ENCODE data around the gene MASP2. TPM values are rescaled to one million over a fixed set of nuclear protein-coding genes. Genes with fewer than 3 reads are reported as not detected.

Gene MASP2
- total and polyA plus RNA-seq, 12 donors = 0.07 TPM; not detected in 11

DNA sequence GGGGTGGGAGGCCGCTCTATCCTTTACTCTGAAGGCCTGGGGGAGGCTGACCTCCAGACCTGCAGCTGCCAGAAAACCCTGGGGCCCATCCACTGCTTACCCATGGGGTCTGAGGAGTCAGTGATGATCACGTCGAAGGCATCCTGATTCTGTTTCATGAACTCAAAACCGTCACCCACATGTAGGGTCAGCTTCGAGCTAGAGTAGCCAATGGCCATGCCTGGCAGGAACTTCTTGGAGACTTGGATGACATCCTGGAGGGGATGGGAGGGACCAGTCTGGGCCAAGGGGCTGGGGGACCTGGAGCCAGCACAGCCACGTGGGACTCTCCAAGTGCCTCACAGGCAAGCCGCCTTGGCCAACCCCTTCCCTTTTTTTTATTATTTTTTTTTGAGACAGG lies 9.5 kb upstream of the MASP2 start:
- Histone ChIP-seq H3K27ac (no peak overlapping the region), H3K4me3 (no peak overlapping the region), H3K27me3 (no peaks in the 10 kb centered on the region), H3K36me3 (replicated peaks in 1 of 2) (peaks cover 0 to 23% of the 10 kb centered on the region in 2 donors), H3K9me3 (replicated peaks in 1 of 3) (no peaks in the 10 kb centered on the region), H3K4me1 (replicated peaks in 1 of 2) (peaks cover 15 to 20% of the 10 kb centered on the region in 2 donors)
- TF ChIP-seq, protein P1, sequence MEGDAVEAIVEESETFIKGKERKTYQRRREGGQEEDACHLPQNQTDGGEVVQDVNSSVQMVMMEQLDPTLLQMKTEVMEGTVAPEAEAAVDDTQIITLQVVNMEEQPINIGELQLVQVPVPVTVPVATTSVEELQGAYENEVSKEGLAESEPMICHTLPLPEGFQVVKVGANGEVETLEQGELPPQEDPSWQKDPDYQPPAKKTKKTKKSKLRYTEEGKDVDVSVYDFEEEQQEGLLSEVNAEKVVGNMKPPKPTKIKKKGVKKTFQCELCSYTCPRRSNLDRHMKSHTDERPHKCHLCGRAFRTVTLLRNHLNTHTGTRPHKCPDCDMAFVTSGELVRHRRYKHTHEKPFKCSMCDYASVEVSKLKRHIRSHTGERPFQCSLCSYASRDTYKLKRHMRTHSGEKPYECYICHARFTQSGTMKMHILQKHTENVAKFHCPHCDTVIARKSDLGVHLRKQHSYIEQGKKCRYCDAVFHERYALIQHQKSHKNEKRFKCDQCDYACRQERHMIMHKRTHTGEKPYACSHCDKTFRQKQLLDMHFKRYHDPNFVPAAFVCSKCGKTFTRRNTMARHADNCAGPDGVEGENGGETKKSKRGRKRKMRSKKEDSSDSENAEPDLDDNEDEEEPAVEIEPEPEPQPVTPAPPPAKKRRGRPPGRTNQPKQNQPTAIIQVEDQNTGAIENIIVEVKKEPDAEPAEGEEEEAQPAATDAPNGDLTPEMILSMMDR (IDR thresholded peaks at IDR 0.05) = no peak
- no peak for TF ChIP-seq POLR2A (IDR thresholded peaks at IDR 0.05)
- 91 to 97% (median 93%) methylated on average over 6 to 7 of the region's 7 CpGs for WGBS, 4 donors
- no peak for DNase-seq
- intact Hi-C loops (cut with DNase I) = no loop called here

DNA sequence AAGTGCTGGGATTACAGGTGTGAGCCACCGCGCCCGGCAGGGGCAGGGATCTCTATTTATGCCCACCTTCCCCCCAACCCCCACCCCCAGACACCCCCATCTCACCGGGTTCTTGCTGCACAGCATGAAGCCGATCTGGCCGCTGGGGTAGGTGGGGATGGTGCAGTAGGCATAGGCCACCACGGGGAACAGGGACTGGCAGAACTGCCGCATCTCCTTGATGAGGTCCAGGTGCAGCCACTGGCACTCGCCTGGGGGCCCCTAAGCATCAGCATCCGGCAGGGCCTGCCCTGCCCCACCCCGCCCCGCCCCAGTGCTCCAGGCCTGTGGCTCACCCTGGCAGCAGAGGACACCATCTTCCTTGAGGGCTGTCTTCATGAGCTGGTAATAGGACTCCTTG lies 8.6 kb upstream of the MASP2 start:
- H3K27ac ChIP-seq = no peak overlapping the region
- 90 to 96% (median 92%) methylated on average over 4 to 12 of the region's 12 CpGs for WGBS, 4 donors
- no peaks in the 10 kb centered on the region for H3K9me3 ChIP-seq (replicated peaks in 1 of 3)
- intact Hi-C loops (cut with DNase I) = no loop called here
- peaks cover 0 to 23% of the 10 kb centered on the region in 2 donors for H3K36me3 ChIP-seq (replicated peaks in 1 of 2)
- DNase-seq = no peak
- H3K4me1 ChIP-seq (replicated peaks in 1 of 2) = peaks cover 10 to 12% of the 10 kb centered on the region in 2 donors
- TF ChIP-seq, protein P1 (IDR thresholded peaks at IDR 0.05) = no peak
- no peak for TF ChIP-seq POLR2A (IDR thresholded peaks at IDR 0.05)
- H3K4me3 ChIP-seq = no peak overlapping the region
- H3K27me3 ChIP-seq = no peaks in the 10 kb centered on the region

- no peak for DNase-seq
- Histone ChIP-seq H3K36me3 (replicated peaks in 1 of 2) (peaks cover 0 to 23% of the 10 kb centered on the region in 2 donors), H3K9me3 (replicated peaks in 1 of 3) (no peaks in the 10 kb centered on the region), H3K4me1 (replicated peaks in 1 of 2) (peaks cover 7 to 11% of the 10 kb centered on the region in 2 donors), H3K4me3 (no peak overlapping the region), H3K27me3 (no peaks in the 10 kb centered on the region), H3K27ac (no peak overlapping the region)
- TF ChIP-seq, protein P1 (IDR thresholded peaks at IDR 0.05) = no peak
- no peak for TF ChIP-seq POLR2A (IDR thresholded peaks at IDR 0.05)
- intact Hi-C loops (cut with DNase I) = no loop called here
- 90 to 92% (median 91%) methylated on average over 9 to 22 of the region's 22 CpGs for WGBS, 4 donors
These were observed 7.6 kb upstream of the MASP2 start for GRCh38 chr1:11054666-11055065.

DNA sequence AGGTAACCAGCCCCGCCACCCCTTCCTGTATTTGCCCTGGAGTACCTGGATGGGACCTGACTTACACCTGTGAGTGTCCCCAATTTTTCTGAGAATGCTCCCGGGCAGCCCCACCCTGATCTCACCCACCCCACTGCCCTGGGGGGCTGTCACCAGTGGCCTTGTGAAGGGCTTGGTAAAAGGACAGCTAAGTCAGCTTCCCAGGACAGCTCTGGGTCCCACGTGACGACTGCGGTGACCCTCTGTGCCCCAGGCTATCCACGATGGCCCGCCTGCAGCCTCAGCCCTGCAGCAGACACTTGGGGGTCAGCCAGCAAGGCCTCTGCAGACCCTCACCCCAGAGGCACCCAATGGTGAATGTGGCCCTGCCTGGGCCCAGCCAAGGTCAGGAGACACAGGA lies 7.1 kb upstream of the MASP2 start:
- Histone ChIP-seq H3K4me3 (no peak overlapping the region), H3K27me3 (no peaks in the 10 kb centered on the region), H3K4me1 (replicated peaks in 1 of 2) (peaks cover 5 to 8% of the 10 kb centered on the region in 2 donors), H3K27ac (no peak overlapping the region), H3K36me3 (replicated peaks in 1 of 2) (peaks cover 0 to 23% of the 10 kb centered on the region in 2 donors), H3K9me3 (replicated peaks in 1 of 3) (no peaks in the 10 kb centered on the region)
- 87 to 89% methylated on average over 7 of the region's 7 CpGs; no CpG with 5 or more reads in 2 of the 4 donors for WGBS, 4 donors
- intact Hi-C loops (cut with DNase I) = no loop called here
- no peak for DNase-seq
- no peak for TF ChIP-seq POLR2A (IDR thresholded peaks at IDR 0.05)
- TF ChIP-seq, protein P1 (IDR thresholded peaks at IDR 0.05) = no peak

Measured in adrenal gland (tissue), 12 donors.